ENCODE data around the gene RMRP. TPM values are rescaled to one million over a fixed set of nuclear protein-coding genes. Genes with fewer than 3 reads are reported as not detected.

The RMRP gene
- total RNA-seq, 1 donor from 2014 or later, result 94,985 TPM

- no peak for DNase-seq
Measured at GRCh38 chr9:35686222-35687203, 28.7 kb upstream of the RMRP start.

GRCh38 chr9:35685506-35685905 lies 27.7 kb upstream of the RMRP start:
- DNase-seq, result no peak

GRCh38 chr9:35684921-35685320 lies 27.1 kb upstream of the RMRP start:
- DNase-seq, result no peak

- no peak for DNase-seq
Measured at GRCh38 chr9:35683323-35683722, 25.5 kb upstream of the RMRP start.

- DNase-seq, result no peak
Measured at GRCh38 chr9:35682520-35683315, 24.9 kb upstream of the RMRP start.

GRCh38 chr9:35682051-35682450 lies 24.2 kb upstream of the RMRP start:
- no peak for DNase-seq

GRCh38 chr9:35681341-35682002 lies 23.7 kb upstream of the RMRP start:
- no peak for DNase-seq

- no peak for DNase-seq
Measured at GRCh38 chr9:35680331-35681105, 22.7 kb upstream of the RMRP start.

GRCh38 chr9:35679766-35680330 lies 22.0 kb upstream of the RMRP start:
- no peak for DNase-seq

- no peak for DNase-seq
Measured at GRCh38 chr9:35679091-35679490, 21.3 kb upstream of the RMRP start.

GRCh38 chr9:35675732-35676392 lies 18.0 kb upstream of the RMRP start:
- no peak for DNase-seq

- no peak for DNase-seq
Measured at GRCh38 chr9:35675204-35675603, 17.4 kb upstream of the RMRP start.

- no peak for DNase-seq
Measured at GRCh38 chr9:35674025-35674361, 16.2 kb upstream of the RMRP start.

- DNase-seq, result no peak
Measured at GRCh38 chr9:35673132-35674024, 15.6 kb upstream of the RMRP start, which contains the start of gene CA9. CA9 (plus strand) TSS chr9:35673928; CDS start chr9:35673960, 32 bp downstream.

- no peak for DNase-seq
Measured at GRCh38 chr9:35669331-35670145, 11.7 kb upstream of the RMRP start.

GRCh38 chr9:35667939-35668338 lies 10.1 kb upstream of the RMRP start:
- no peak for DNase-seq

- no peak for DNase-seq
Measured at GRCh38 chr9:35666549-35666948, 8.7 kb upstream of the RMRP start.

GRCh38 chr9:35666045-35666444 lies 8.2 kb upstream of the RMRP start:
- no peak for DNase-seq

- DNase-seq, result no peak
Measured at GRCh38 chr9:35665471-35665818, 7.6 kb upstream of the RMRP start.

All from skin of body (tissue), 2 donors.